Loucy (cell line): ENCODE data around the gene SRM.

Experiments used
- CTCF ChIP-seq: fragments of 200-600 bp; sonication (generic); conservative IDR thresholded peaks from 2 replicates; pipeline ENCODE4 v1.5.1; 2014; ENCODE audit warnings: mild to moderate bottlenecking, antibody characterized with exemption, low read length
- EZH2phosphoT487 ChIP-seq: fragments of 200-600 bp; IDR thresholded peaks from 2 replicates; pipeline ENCODE4 v1.6.1; 2018; ENCODE audit warnings: antibody characterized with exemption, mild to moderate bottlenecking, moderate library complexity, borderline replicate concordance

- TF ChIP-seq CTCF (no peak), EZH2phosphoT487 (no peak)
Measured at GRCh38 chr1:11072216-11072917, 12.5 kb upstream of the SRM start.
